K562 (cell line): ENCODE results near the gene FANCC. TPM values are rescaled to one million over a fixed set of nuclear protein-coding genes. Genes with fewer than 3 reads are reported as not detected.

ENCODE experiments used
- ATAC-seq: fragments of 200-7000 bp; cut with Tn5 transposase; 3 replicates; pipeline ENCODE4 v1.9.1; 2020; ENCODE audit warnings: moderate library complexity
- BruUV-seq: library from RNA; stranded (reverse); fragments of 400-500 nt; replicated peaks from 2 replicates; lab custom pipeline; 2021; lab: Mats Ljungman, UMichigan
- CTCF ChIA-PET: fragments of 300-600 bp; formaldehyde crosslinking; extraction: SDS; loops from one replicate; lab custom pipeline; 2021; ENCODE audit warnings: low intra/inter-chr PET ratio; lab: Yijun Ruan, JAX
- POLR2A ChIA-PET: fragments of 300-600, 350-650 bp; sonication (Branson Sonifier 250); formaldehyde crosslinking; extraction: SDS; loops from one replicate; lab custom pipeline; 2021; ENCODE audit warnings: antibody characterized with exemption, inconsistent platforms; lab: Yijun Ruan, JAX
- DNase-seq, 4 experiments: peaks; one replicate each; pipeline versions ENCODE4 v3.0.0 to v3.0.0-alpha.2; 2011 to 2018; ENCODE audit warnings: low spot score in 3 of 4, mixed read lengths in 3 of 4; ENCODE audit errors: extremely low read depth in 1 of 4
- FAIRE-seq: peaks from 2 replicates; lab custom pipeline; 2011; peaks lifted over from hg19 to GRCh38; lab: Jason Lieb, UNC
- H2AFZ ChIP-seq: 2 replicates; pipeline ENCODE4 v1.6.0; 2011; ENCODE audit warnings: low read depth, low read length, control low read depth, inconsistent platforms
- H3K27ac ChIP-seq: fragments of 200-600 bp; 3 replicates; pipeline ENCODE4 v1.8.0; 2011; ENCODE audit warnings: low read depth, mild to moderate bottlenecking, control low read depth, inconsistent platforms, low read length, moderate library complexity, mixed read lengths; ENCODE audit errors: extremely low read depth
- H3K27me3 ChIP-seq, 2 experiments: fragments of 300-600 bp in 1 of 2; 2 replicates in 1 of 2; 3 replicates in 1 of 2; pipeline versions ENCODE4 v1.6.0 to v1.8.0; 2011; ENCODE audit warnings: inconsistent platforms in 2 of 2, low read length in 2 of 2, mild to moderate bottlenecking in 1 of 2, mixed read lengths in 1 of 2, moderate library complexity in 1 of 2; ENCODE audit not compliant: control insufficient read depth in 2 of 2, insufficient read depth in 2 of 2
- H3K36me3 ChIP-seq: fragments of 300-600 bp; 3 replicates; pipeline ENCODE4 v1.8.0; 2011; ENCODE audit warnings: mild to moderate bottlenecking, low read length, inconsistent platforms; ENCODE audit not compliant: control insufficient read depth, insufficient read depth
- H3K4me1 ChIP-seq, 2 experiments: fragments of 200-600 bp in 1 of 2; replicated peaks in 1 of 2; 2 replicates in 1 of 2; 3 replicates in 1 of 2; pipeline versions ENCODE4 v1.5.1 to v1.8.0; 2011; ENCODE audit warnings: inconsistent platforms in 2 of 2, low read length in 2 of 2, mild to moderate bottlenecking in 1 of 2, mixed read lengths in 1 of 2, moderate library complexity in 1 of 2; ENCODE audit not compliant: control insufficient read depth in 2 of 2, insufficient read depth in 2 of 2
- H3K4me2 ChIP-seq: 2 replicates; pipeline ENCODE4 v1.6.1; 2011; ENCODE audit warnings: low read length, control low read depth, inconsistent platforms, mixed read lengths; ENCODE audit not compliant: insufficient read depth
- H3K4me3 ChIP-seq: fragments of 200-600 bp; sonication (generic), shearing (Covaris generic); 2 replicates; pipeline ENCODE4 v1.5.1; 2016; ENCODE audit warnings: control low read depth, inconsistent platforms
- H3K79me2 ChIP-seq: fragments of 200-600 bp; 3 replicates; pipeline ENCODE4 v1.8.0; 2011; ENCODE audit warnings: low read length, inconsistent platforms; ENCODE audit not compliant: control insufficient read depth, insufficient read depth
- H3K9ac ChIP-seq, 2 experiments: 2 replicates each; pipeline versions ENCODE4 v1.6.0 to v1.6.1; 2011; ENCODE audit warnings: low read depth in 2 of 2, low read length in 2 of 2, control low read depth in 1 of 2, inconsistent platforms in 1 of 2, mild to moderate bottlenecking in 1 of 2, mixed read lengths in 1 of 2; ENCODE audit not compliant: insufficient read depth in 1 of 2
- H3K9me1 ChIP-seq: one replicate; pipeline ENCODE4 v1.6.0; 2011; ENCODE audit warnings: inconsistent platforms, mild to moderate bottlenecking, low read length, moderate library complexity; ENCODE audit not compliant: control insufficient read depth, insufficient read depth
- H3K9me3 ChIP-seq: replicated peaks from 2 replicates; pipeline ENCODE4 v1.5.1; 2011; ENCODE audit warnings: low read depth, low read length, inconsistent platforms; ENCODE audit not compliant: control insufficient read depth, insufficient read depth
- H4K20me1 ChIP-seq: replicated peaks from 2 replicates; pipeline ENCODE4 v1.6.1; 2011; ENCODE audit warnings: low read length, inconsistent platforms, mixed read lengths; ENCODE audit not compliant: control insufficient read depth, insufficient read depth
- CBX8 ChIP-seq: fragments of 200-600 bp; sonication (generic); IDR thresholded peaks from 2 replicates; pipeline ENCODE4 v1.6.1; 2012; ENCODE audit warnings: borderline replicate concordance, mixed run types, low read depth, mild to moderate bottlenecking, moderate library complexity, mixed read lengths, low read length, control low read depth, inconsistent platforms; ENCODE audit not compliant: poor library complexity, severe bottlenecking; ENCODE audit errors: extremely low read depth
- FOXA3 ChIP-seq, 2 experiments: fragments of 450-650 bp in 1 of 2; sonication (generic) in 1 of 2; formaldehyde crosslinking; IDR thresholded peaks in 1 of 2; conservative IDR thresholded peaks in 1 of 2; 2 replicates each; pipeline versions ENCODE4 v1.4.0 to v1.8.0; 2020 to 2022; ENCODE audit warnings: mild to moderate bottlenecking in 2 of 2, missing genetic modification reagents in 1 of 2
- GABPB1 ChIP-seq: sonication (generic); formaldehyde crosslinking; IDR thresholded peaks from 2 replicates; pipeline ENCODE4 v1.8.0; 2022; ENCODE audit warnings: mild to moderate bottlenecking, missing genetic modification reagents
- KLF10 ChIP-seq: fragments of 250-450 bp; sonication (Bioruptor Pico); IDR thresholded peaks from 2 replicates; pipeline ENCODE4 v1.6.1; 2021; ENCODE audit warnings: matching md5 sums
- MAFG ChIP-seq: fragments of 450-650 bp; conservative IDR thresholded peaks from 2 replicates; pipeline ENCODE4 v1.6.1; 2016; ENCODE audit warnings: missing genetic modification characterization, missing compliant biosample characterization
- MTA3 ChIP-seq: fragments of 450-650 bp; formaldehyde crosslinking; IDR thresholded peaks from 2 replicates; pipeline ENCODE4 v1.6.1; 2017; ENCODE audit warnings: mild to moderate bottlenecking, borderline replicate concordance
- RERE ChIP-seq: sonication (generic); formaldehyde crosslinking; IDR thresholded peaks from 2 replicates; pipeline ENCODE4 v1.8.0; 2023; ENCODE audit warnings: missing genetic modification reagents, mild to moderate bottlenecking, borderline replicate concordance
- RREB1 ChIP-seq: fragments of 250-450 bp; sonication (Bioruptor Pico); IDR thresholded peaks from 2 replicates; pipeline ENCODE4 v1.4.0; 2020
- TCF7L2 ChIP-seq: fragments of 150-350 bp; IDR thresholded peaks from 2 replicates; pipeline ENCODE4 v1.6.1; 2016; ENCODE audit warnings: low read depth, mild to moderate bottlenecking, low read length, moderate library complexity
- TRIM28 ChIP-seq: fragments of 450-650 bp; IDR thresholded peaks from 2 replicates; pipeline ENCODE4 v1.6.1; 2017
- ZKSCAN8 ChIP-seq: fragments of 200-800 bp; sonication (Bioruptor generic); IDR thresholded peaks from 2 replicates; pipeline ENCODE4 v1.6.1; 2016; ENCODE audit warnings: missing genetic modification characterization, missing compliant biosample characterization
- ZNF696 ChIP-seq: fragments of 250-450 bp; sonication (Bioruptor Pico); conservative IDR thresholded peaks from 2 replicates; pipeline ENCODE4 v1.4.0; 2020; ENCODE audit warnings: mild to moderate bottlenecking, moderate library complexity
- whole genome bisulfite sequencing: fragments of 100-300 bp; shearing (Covaris generic); methylation state at CpG from one replicate; pipeline ENCODE4 v1.1.6; 2016; ENCODE audit warnings: low coverage, mixed read lengths; ENCODE audit not compliant: insufficient coverage; ENCODE audit errors: missing lambda C conversion rate; 5-methylcytosine and 5-hydroxymethylcytosine counted together
- in situ Hi-C: fragments of 300-500 bp; cut with MboI; formaldehyde crosslinking; loops from 4 replicates; pipeline ENCODE4 v1.15.0; 2018; ENCODE audit warnings: inconsistent platforms, mixed read lengths
- intact Hi-C: fragments of 100-400 bp; cut with micrococcal nuclease; formaldehyde crosslinking; loops from 2 replicates; pipeline ENCODE4 v1.14.2; 2022
- polyA plus RNA-seq, 8 experiments: library from polyadenylated mRNA; depleted of rRNA in 4 of 8; stranded (reverse) in 5 of 8; unstranded in 3 of 8; fragments of >200 nt; fragmentation: Nextera tagmentation in 2 of 8; fragmentation: Illumina TruSeq in 1 of 8; extraction: Ambion mirVana in 2 of 8; extraction: Trizol in 1 of 8; gene quantifications; 2 replicates each; pipeline versions ENCODE4 v1.2.1 to v1.2.3, GENCODE V29; 2011 to 2014; ENCODE audit warnings: inconsistent platforms in 1 of 8, missing spikeins in 1 of 8
- total RNA-seq, 7 experiments: library from RNA; depleted of rRNA in 6 of 7; stranded (reverse); fragments of >200 nt in 6 of 7; fragmentation: Illumina TruSeq in 2 of 7; extraction: Trizol in 2 of 7; gene quantifications; 2 replicates each; pipeline versions ENCODE4 v1.2.1 to v1.2.3, GENCODE V29; 2011 to 2021; ENCODE audit warnings: low replicate concordance in 1 of 7

The FANCC gene
- total and polyA plus RNA-seq, 9 of the 15 experiments (the other 6 are each of a cell fraction or from before 2014, with no cell fraction given), result 4.6 to 18.4 (median 14.2) TPM

GRCh38 chr9:95193480-95193879 is 124.0 kb downstream of the FANCC start:
- CTCF ChIA-PET, result no interaction called here
- no peaks in the 10 kb centered on the region for H3K36me3 ChIP-seq
- BruUV-seq, result no TSS peak
- no peak overlapping the region for H3K9ac ChIP-seq
- H2AFZ ChIP-seq, result no peak overlapping the region
- H3K9me3 ChIP-seq, result no peaks in the 10 kb centered on the region
- ATAC-seq (no peak), DNase-seq (no peak), FAIRE-seq (no peak)
- 50% methylated on average over 5 of the region's 5 CpGs for WGBS
- no peak overlapping the region for H3K27ac ChIP-seq
- H3K4me1 ChIP-seq, result peaks cover 0 to 3% of the 10 kb centered on the region in 2 experiments; a peak in 2 of 5 replicates
- no peaks in the 10 kb centered on the region for H4K20me1 ChIP-seq
- POLR2A ChIA-PET, result no interaction called here
- in situ Hi-C loops (no loop called here), intact Hi-C loops (no loop called here)
- H3K9me1 ChIP-seq, result no peaks in the 10 kb centered on the region
- no peaks in the 10 kb centered on the region for H3K27me3 ChIP-seq
- H3K79me2 ChIP-seq, result no peaks in the 10 kb centered on the region
- no peak overlapping the region for H3K4me3 ChIP-seq
- no peak overlapping the region for H3K4me2 ChIP-seq
- TF ChIP-seq ZNF696 (CRISPR knock-in tag), result no peak
- TF ChIP-seq KLF10 (CRISPR knock-in tag), result no peak
- no peak for TF ChIP-seq MTA3
- TF ChIP-seq RREB1 (CRISPR knock-in tag), result no peak
- TF ChIP-seq TRIM28, result no peak
- TF ChIP-seq RERE, result no peak
- no peak for TF ChIP-seq FOXA3 (CRISPR knock-in tag; conservative IDR thresholded peaks at IDR 0.05 in 1 of 2, IDR thresholded peaks at IDR 0.05 in 1 of 2)
- TF ChIP-seq TCF7L2, result no peak
- TF ChIP-seq GABPB1, result no peak
- no peak for TF ChIP-seq MAFG (tag)
- no peak for TF ChIP-seq CBX8
- TF ChIP-seq ZKSCAN8 (CRISPR knock-in tag), result no peak
